GM12878 (cell line): ENCODE results near the gene EMILIN3. TPM values are rescaled to one million over a fixed set of nuclear protein-coding genes. Genes with fewer than 3 reads are reported as not detected.

Experiments used
- CEBPB ChIP-seq, 2 experiments: fragments of 150-350 bp in 1 of 2; IDR thresholded peaks; 2 replicates each; pipeline ENCODE4 v1.6.1; 2012 to 2014; ENCODE audit warnings: low read depth in 2 of 2, low read length in 2 of 2, borderline replicate concordance in 1 of 2, inconsistent platforms in 1 of 2
- DPF2 ChIP-seq: fragments of 450-650 bp; IDR thresholded peaks from 2 replicates; pipeline ENCODE4 v1.6.1; 2017; ENCODE audit warnings: mild to moderate bottlenecking
- EED ChIP-seq: sonication (generic); IDR thresholded peaks from 2 replicates; pipeline ENCODE4 v1.6.1; 2016; ENCODE audit warnings: antibody characterized with exemption, low read depth
- HSF1 ChIP-seq: fragments of 150-350 bp; IDR thresholded peaks from 2 replicates; pipeline ENCODE4 v1.6.1; 2014; ENCODE audit warnings: mild to moderate bottlenecking, low read depth, low read length
- IKZF1 ChIP-seq: fragments of 450-650 bp; conservative IDR thresholded peaks from 2 replicates; pipeline ENCODE4 v1.6.1; 2017; ENCODE audit warnings: antibody characterized with exemption, mild to moderate bottlenecking
- IKZF2 ChIP-seq, 2 experiments: fragments of 450-650 bp; IDR thresholded peaks; 2 replicates each; pipeline ENCODE4 v1.6.1; 2017; ENCODE audit warnings: mild to moderate bottlenecking in 2 of 2, moderate library complexity in 2 of 2
- IRF4 ChIP-seq: IDR thresholded peaks from 2 replicates; pipeline ENCODE4 v1.6.1; 2011; ENCODE audit warnings: low read depth, low read length
- JUNB ChIP-seq: IDR thresholded peaks from 2 replicates; pipeline ENCODE4 v1.6.1; 2016; ENCODE audit warnings: antibody characterized with exemption, mild to moderate bottlenecking
- MEF2A ChIP-seq: IDR thresholded peaks from 2 replicates; pipeline ENCODE4 v1.6.1; 2011; ENCODE audit warnings: low read depth, mild to moderate bottlenecking, low read length, moderate library complexity; ENCODE audit not compliant: insufficient read depth
- NFIC ChIP-seq: IDR thresholded peaks from 2 replicates; pipeline ENCODE4 v1.6.1; 2012; ENCODE audit warnings: low read depth, mild to moderate bottlenecking, inconsistent platforms, low read length, moderate library complexity
- NFXL1 ChIP-seq: fragments of 450-650 bp; IDR thresholded peaks from 2 replicates; pipeline ENCODE4 v1.6.1; 2017; ENCODE audit warnings: antibody characterized with exemption, mild to moderate bottlenecking, borderline replicate concordance
- PAX8 ChIP-seq: fragments of 450-650 bp; IDR thresholded peaks from 2 replicates; pipeline ENCODE4 v1.6.1; 2017; ENCODE audit warnings: mild to moderate bottlenecking, moderate library complexity
- POLR2AphosphoS5 ChIP-seq: IDR thresholded peaks from 2 replicates; pipeline ENCODE4 v1.6.1; 2011; ENCODE audit warnings: mild to moderate bottlenecking, low read length, inconsistent platforms
- RAD21 ChIP-seq: IDR thresholded peaks from 2 replicates; pipeline ENCODE4 v1.6.1; 2011; ENCODE audit warnings: mild to moderate bottlenecking, low read depth, low read length, moderate library complexity; ENCODE audit not compliant: insufficient read depth
- RCOR1 ChIP-seq: conservative IDR thresholded peaks from 2 replicates; pipeline ENCODE4 v1.6.1; 2012; ENCODE audit warnings: low read depth, low read length, improper control_type of control experiment
- RELB ChIP-seq: fragments of 450-650 bp; IDR thresholded peaks from 2 replicates; pipeline ENCODE4 v1.6.1; 2017; ENCODE audit warnings: low read depth, mild to moderate bottlenecking, moderate library complexity
- SIN3A ChIP-seq: IDR thresholded peaks from 2 replicates; pipeline ENCODE4 v1.6.1; 2012; ENCODE audit warnings: low read depth, low read length, improper control_type of control experiment
- SIX5 ChIP-seq: IDR thresholded peaks from 2 replicates; pipeline ENCODE4 v1.6.1; 2011; ENCODE audit warnings: mild to moderate bottlenecking, low read depth, low read length, moderate library complexity; ENCODE audit not compliant: severe bottlenecking
- SMAD5 ChIP-seq: IDR thresholded peaks from 2 replicates; pipeline ENCODE4 v1.6.1; 2016; ENCODE audit warnings: antibody characterized with exemption, low read depth
- SREBF2 ChIP-seq: IDR thresholded peaks from 2 replicates; pipeline ENCODE4 v1.6.1; 2012; ENCODE audit warnings: mild to moderate bottlenecking, low read length
- TARDBP ChIP-seq: IDR thresholded peaks from 2 replicates; pipeline ENCODE4 v1.6.1; 2016; ENCODE audit warnings: borderline replicate concordance
- TCF12 ChIP-seq: IDR thresholded peaks from 2 replicates; pipeline ENCODE4 v1.6.1; 2011; ENCODE audit warnings: low read depth, mild to moderate bottlenecking, low read length
- ZBTB11 ChIP-seq: fragments of 450-650 bp; formaldehyde crosslinking; IDR thresholded peaks from 2 replicates; pipeline ENCODE4 v1.5.0; 2022; ENCODE audit warnings: mild to moderate bottlenecking, missing genetic modification characterization
- ZBTB33 ChIP-seq: fragments of 450-650 bp; IDR thresholded peaks from 2 replicates; pipeline ENCODE4 v1.6.1; 2017; ENCODE audit warnings: mild to moderate bottlenecking
- polyA plus RNA-seq, 11 experiments: library from polyadenylated mRNA; depleted of rRNA in 4 of 11; unstranded in 6 of 11; stranded (reverse) in 5 of 11; fragments of >200 nt; fragmentation: Nextera tagmentation in 4 of 11; fragmentation: Illumina TruSeq in 1 of 11; extraction: Ambion mirVana in 4 of 11; extraction: Trizol in 1 of 11; gene quantifications; 1 replicate in 1 of 11; 2 replicates in 10 of 11; pipeline versions ENCODE4 v1.2.1 to v1.2.3, GENCODE V29; 2011 to 2016; ENCODE audit warnings: inconsistent platforms in 2 of 11, missing spikeins in 2 of 11, low read depth in 1 of 11
- total RNA-seq, 4 experiments: library from RNA; depleted of rRNA in 3 of 4; stranded (reverse); fragments of >200 nt in 3 of 4; fragmentation: Illumina TruSeq in 1 of 4; extraction: Trizol in 1 of 4; gene quantifications; 2 replicates each; pipeline versions ENCODE4 v1.2.1 to v1.2.3, GENCODE V29; 2013 to 2021
- TF ChIP-seq, protein P1 (sequence below): IDR thresholded peaks from 2 replicates; pipeline ENCODE4 v1.6.1; 2012; ENCODE audit warnings: low read depth, low read length, improper control_type of control experiment

EMILIN3 gene
- total and polyA plus RNA-seq, 10 of the 15 experiments (the other 5 are each of a cell fraction or from before 2014, with no cell fraction given) = not detected

GRCh38 chr20:41339957-41340326 is 26.7 kb downstream of the EMILIN3 start (continued):
- TF ChIP-seq, protein P1, sequence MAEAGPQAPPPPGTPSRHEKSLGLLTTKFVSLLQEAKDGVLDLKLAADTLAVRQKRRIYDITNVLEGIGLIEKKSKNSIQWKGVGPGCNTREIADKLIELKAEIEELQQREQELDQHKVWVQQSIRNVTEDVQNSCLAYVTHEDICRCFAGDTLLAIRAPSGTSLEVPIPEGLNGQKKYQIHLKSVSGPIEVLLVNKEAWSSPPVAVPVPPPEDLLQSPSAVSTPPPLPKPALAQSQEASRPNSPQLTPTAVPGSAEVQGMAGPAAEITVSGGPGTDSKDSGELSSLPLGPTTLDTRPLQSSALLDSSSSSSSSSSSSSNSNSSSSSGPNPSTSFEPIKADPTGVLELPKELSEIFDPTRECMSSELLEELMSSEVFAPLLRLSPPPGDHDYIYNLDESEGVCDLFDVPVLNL = no peak
- no peak for TF ChIP-seq SREBF2
- no peak for TF ChIP-seq MEF2A
- TF ChIP-seq RELB = no peak
- 0 out of 2 replicates have a peak, but pooled peaks have one; percentile 29 for TF ChIP-seq IKZF1
- no peak for TF ChIP-seq DPF2
- TF ChIP-seq NFXL1 = no peak
- no peak for TF ChIP-seq POLR2AphosphoS5
- no peak for TF ChIP-seq IKZF2 (IDR thresholded peaks at IDR 0.05)
- TF ChIP-seq HSF1 = no peak
- no peak for TF ChIP-seq EED
- TF ChIP-seq SIX5 = no peak
- TF ChIP-seq JUNB = no peak
- no peak for TF ChIP-seq CEBPB (IDR thresholded peaks at IDR 0.05; ENCODE audit: borderline replicate concordance in 1 of 2, low read depth in 2 of 2, low read length in 2 of 2)
- no peak for TF ChIP-seq IRF4
- no peak for TF ChIP-seq TARDBP
- no peak for TF ChIP-seq PAX8
- no peak for TF ChIP-seq TCF12
- TF ChIP-seq SIN3A = no peak
- peak; percentile 96 for TF ChIP-seq RAD21
- TF ChIP-seq ZBTB33 = 0 out of 2 replicates have a peak, but pooled peaks have one; percentile 21
- no peak for TF ChIP-seq NFIC
- TF ChIP-seq SMAD5 = no peak
- no peak for TF ChIP-seq ZBTB11 (CRISPR knock-in tag)
- TF ChIP-seq RCOR1 = no peak
